Ovary (tissue), 9 donors: ENCODE measurements around the gene RPUSD3. TPM values are rescaled to one million over a fixed set of nuclear protein-coding genes. Genes with fewer than 3 reads are reported as not detected.
A peak's percentile ranks its signal among the peaks of the same experiment; 100 is the strongest.

Experiments
- DNase-seq, 5 donors: peaks; one replicate each; pipeline ENCODE4 v3.0.0-alpha.2; 2019 to 2020
- H3K27ac ChIP-seq, 2 donors: fragments of 200-600 bp; one replicate each; pipeline versions ENCODE4 v1.5.1 to v1.8.0; 2019 to 2022
- H3K27me3 ChIP-seq: fragments of 200-600 bp; one replicate; pipeline ENCODE4 v1.8.0; 2022
- H3K36me3 ChIP-seq: fragments of 200-600 bp; sonication (generic); one replicate; pipeline ENCODE4 v1.5.1; 2019
- H3K4me1 ChIP-seq: one replicate; pipeline ENCODE4 v1.8.1; 2013; ENCODE audit warnings: mild to moderate bottlenecking, moderate library complexity; ENCODE audit not compliant: insufficient read depth
- H3K4me3 ChIP-seq: fragments of 200-600 bp; sonication (generic); one replicate; pipeline ENCODE4 v1.5.1; 2017
- H3K9me3 ChIP-seq, 2 donors: fragments of 200-600 bp in 1 of 2; sonication (generic) in 1 of 2; one replicate each; pipeline versions ENCODE4 v1.5.1 to v1.8.1; 2013 to 2019; ENCODE audit warnings: mild to moderate bottlenecking in 1 of 2, moderate library complexity in 1 of 2
- EP300 ChIP-seq: sonication (generic); formaldehyde crosslinking; IDR thresholded peaks from one replicate; pipeline ENCODE4 v1.6.1; 2017; ENCODE audit warnings: antibody characterized with exemption
- POLR2A ChIP-seq: fragments of 450-650 bp; IDR thresholded peaks from one replicate; pipeline ENCODE4 v1.6.1; 2017; ENCODE audit warnings: antibody characterized with exemption, mild to moderate bottlenecking, moderate library complexity
- WGBS, 3 donors: extraction: QIAGEN DNeasy Blood & Tissue Kit in 1 of 3; methylation state at CpG; one replicate each; pipeline versions ENCODE4 v1.1.5 to v1.1.7; 2013 to 2017; 5-methylcytosine and 5-hydroxymethylcytosine counted together
- intact Hi-C, 4 donors: fragments of 100-400 bp; cut with DNase I; formaldehyde crosslinking; loops; one replicate each; pipeline versions ENCODE4 v1.11.0 to v1.15.1; 2022 to 2023
- polyA plus RNA-seq, 2 donors: library from polyadenylated mRNA; stranded (reverse); fragments of 200-250 nt in 1 of 2; fragments of 350-450 nt in 1 of 2; fragmentation: Illumina TruSeq in 1 of 2; extraction: RNeasy Lipid Tissue Mini Kit (QIAGEN cat#74804) in 1 of 2; gene quantifications; one replicate each; pipeline ENCODE4 v1.2.3, GENCODE V29; 2013 to 2014
- total RNA-seq, 7 donors: library from RNA; depleted of rRNA in 2 of 7; stranded (reverse); fragments of >200 nt in 2 of 7; fragmentation: NEBNext Ultra II Directional in 3 of 7; extraction: Animal tissue kit (Norgen Biotek cat#: 25700) in 3 of 7; gene quantifications; one replicate each; pipeline versions ENCODE4 v1.1.0 to v1.2.4, GENCODE V29; 2016 to 2023
- TF ChIP-seq, protein P1 (sequence below), 3 donors: fragments of 450-650 bp in 2 of 3; fragments of 200-600 bp in 1 of 3; IDR thresholded peaks; one replicate each; pipeline versions ENCODE4 v1.5.1 to v1.8.0; 2016 to 2022; ENCODE audit warnings: antibody characterized with exemption in 3 of 3, mild to moderate bottlenecking in 1 of 3
- donor health status: DM: no; HTN: no; CAD: no; lungs with moderate emphysema.
- donor health status: DM: no; HTN: no; CAD: no.
- donor health status: Bipolar disorder and iron deficiency.
- donor health status: DM: yes; HTN: yes; CAD: no.
- donor health status: DM: no; HTN: no; CAD: no.
- donor health status: DM: yes; HTN: yes; CAD: no.

The RPUSD3 gene
- total and polyA plus RNA-seq, 9 donors = 19.4 to 32.2 (median 26.8) TPM

- peak in 1 of 5 donors; percentile 21 for DNase-seq
- intact Hi-C loops = loop anchor here in 1 of 4 donors (5.0 kb wide), 1 partner anchor 54 kb away; the partner anchor contains the start of gene IL17RC
- no peak for TF ChIP-seq POLR2A
- TF ChIP-seq, protein P1, sequence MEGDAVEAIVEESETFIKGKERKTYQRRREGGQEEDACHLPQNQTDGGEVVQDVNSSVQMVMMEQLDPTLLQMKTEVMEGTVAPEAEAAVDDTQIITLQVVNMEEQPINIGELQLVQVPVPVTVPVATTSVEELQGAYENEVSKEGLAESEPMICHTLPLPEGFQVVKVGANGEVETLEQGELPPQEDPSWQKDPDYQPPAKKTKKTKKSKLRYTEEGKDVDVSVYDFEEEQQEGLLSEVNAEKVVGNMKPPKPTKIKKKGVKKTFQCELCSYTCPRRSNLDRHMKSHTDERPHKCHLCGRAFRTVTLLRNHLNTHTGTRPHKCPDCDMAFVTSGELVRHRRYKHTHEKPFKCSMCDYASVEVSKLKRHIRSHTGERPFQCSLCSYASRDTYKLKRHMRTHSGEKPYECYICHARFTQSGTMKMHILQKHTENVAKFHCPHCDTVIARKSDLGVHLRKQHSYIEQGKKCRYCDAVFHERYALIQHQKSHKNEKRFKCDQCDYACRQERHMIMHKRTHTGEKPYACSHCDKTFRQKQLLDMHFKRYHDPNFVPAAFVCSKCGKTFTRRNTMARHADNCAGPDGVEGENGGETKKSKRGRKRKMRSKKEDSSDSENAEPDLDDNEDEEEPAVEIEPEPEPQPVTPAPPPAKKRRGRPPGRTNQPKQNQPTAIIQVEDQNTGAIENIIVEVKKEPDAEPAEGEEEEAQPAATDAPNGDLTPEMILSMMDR (IDR thresholded peaks at IDR 0.05) = no peak
- no peak for TF ChIP-seq EP300
- Histone ChIP-seq H3K9me3 (no peaks in the 10 kb centered on the region), H3K4me3 (peak overlapping the region; percentile 29), H3K27me3 (no peaks in the 10 kb centered on the region), H3K27ac (no peak overlapping the region), H3K36me3 (no peaks in the 10 kb centered on the region), H3K4me1 (peaks cover 13% of the 10 kb centered on the region)
- 62 to 73% (median 70%) methylated on average over 22 of the region's 22 CpGs for WGBS, 3 donors
Observed at GRCh38 chr3:9863058-9863772, 19.4 kb upstream of the RPUSD3 start.

DNA sequence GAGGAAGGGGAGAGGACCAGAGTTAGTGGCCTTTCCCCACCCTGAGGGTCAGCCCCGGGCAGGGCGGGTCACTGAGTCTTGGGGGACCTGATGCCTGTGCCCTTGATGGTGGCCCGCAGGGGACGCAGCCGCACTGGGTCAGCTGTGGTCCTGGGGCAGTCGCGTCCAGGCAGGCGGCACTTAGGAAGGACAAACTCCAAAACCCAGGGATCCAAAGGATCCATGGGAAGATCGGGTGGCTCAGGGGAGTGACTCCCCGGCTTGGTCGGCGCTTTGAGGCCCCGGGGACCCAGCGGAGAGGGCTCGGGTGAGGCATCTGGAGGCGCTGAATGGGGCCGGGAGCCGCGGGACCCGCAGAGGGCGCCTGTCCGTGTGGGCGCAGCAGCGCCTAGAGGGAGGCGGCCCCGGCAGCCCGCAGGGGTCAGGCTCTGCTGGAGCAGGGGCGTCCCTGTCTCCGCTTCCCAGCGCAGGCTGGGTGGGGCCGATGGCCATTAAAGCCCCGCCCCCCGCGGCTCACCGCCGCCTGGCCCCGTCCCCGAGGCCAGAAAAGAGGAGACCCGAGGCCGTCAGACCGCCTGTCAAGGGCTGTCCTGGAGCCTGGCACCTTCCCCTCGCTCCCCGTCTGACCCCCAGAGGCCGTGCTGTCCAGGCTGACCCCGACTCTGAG is 18.7 kb upstream of the RPUSD3 start:
- WGBS, 3 donors = 19 to 43% (median 26%) methylated on average over 19 to 45 of the region's 45 CpGs
- H3K27ac ChIP-seq = no peak overlapping the region
- H3K36me3 ChIP-seq = no peaks in the 10 kb centered on the region
- peak; percentile 60 to 78 (median 68) for DNase-seq
- no peaks in the 10 kb centered on the region for H3K9me3 ChIP-seq
- H3K4me3 ChIP-seq = peak overlapping the region; percentile 29
- no peak for TF ChIP-seq EP300
- TF ChIP-seq, protein P1 (IDR thresholded peaks at IDR 0.05) = peak in 1 of 3 donors; percentile 16
- intact Hi-C loops = loop anchor here in 1 of 4 donors (5.0 kb wide), 1 partner anchor 55 kb away; the partner anchor contains the start of gene IL17RC
- no peaks in the 10 kb centered on the region for H3K27me3 ChIP-seq
- peaks cover 13% of the 10 kb centered on the region for H3K4me1 ChIP-seq

DNA sequence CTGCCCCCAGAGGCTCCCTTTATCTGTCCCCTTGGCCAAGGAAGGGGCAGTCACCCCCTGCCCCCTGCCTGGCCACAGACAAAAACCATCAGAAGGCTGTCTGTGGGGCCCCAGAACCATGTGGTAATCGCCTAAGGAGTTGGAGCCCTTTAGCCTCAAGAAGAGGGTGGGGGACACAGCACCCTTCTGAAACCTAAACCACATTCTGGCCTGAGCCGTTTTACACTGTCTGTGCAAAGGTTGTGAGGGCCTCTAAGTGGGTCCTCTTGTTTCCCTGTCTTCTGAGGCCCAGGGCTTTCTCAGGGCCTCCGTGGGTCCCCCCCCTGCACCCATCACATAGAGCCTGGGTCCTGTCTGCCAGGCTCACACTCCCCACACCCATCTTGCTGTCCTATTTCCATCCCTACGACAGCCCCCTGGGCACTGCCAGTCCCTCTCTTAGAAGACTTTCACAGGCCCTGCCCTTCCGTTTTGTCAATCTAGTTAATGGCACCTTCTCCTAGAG is 17.9 kb upstream of the RPUSD3 start:
- TF ChIP-seq POLR2A (no peak), EP300 (no peak)
- TF ChIP-seq, protein P1 (IDR thresholded peaks at IDR 0.05) = no peak
- peaks cover 11% of the 10 kb centered on the region for H3K4me1 ChIP-seq
- H3K36me3 ChIP-seq = no peaks in the 10 kb centered on the region
- intact Hi-C loops = loop anchor here in 1 of 4 donors (5.0 kb wide), 1 partner anchor 56 kb away; the partner anchor contains the start of gene IL17RC
- DNase-seq = no peak
- H3K9me3 ChIP-seq = no peaks in the 10 kb centered on the region
- H3K27me3 ChIP-seq = no peaks in the 10 kb centered on the region
- 86 to 93% (median 90%) methylated on average over 5 of the region's 5 CpGs for WGBS, 3 donors
- no peak overlapping the region for H3K4me3 ChIP-seq
- no peak overlapping the region for H3K27ac ChIP-seq

DNA sequence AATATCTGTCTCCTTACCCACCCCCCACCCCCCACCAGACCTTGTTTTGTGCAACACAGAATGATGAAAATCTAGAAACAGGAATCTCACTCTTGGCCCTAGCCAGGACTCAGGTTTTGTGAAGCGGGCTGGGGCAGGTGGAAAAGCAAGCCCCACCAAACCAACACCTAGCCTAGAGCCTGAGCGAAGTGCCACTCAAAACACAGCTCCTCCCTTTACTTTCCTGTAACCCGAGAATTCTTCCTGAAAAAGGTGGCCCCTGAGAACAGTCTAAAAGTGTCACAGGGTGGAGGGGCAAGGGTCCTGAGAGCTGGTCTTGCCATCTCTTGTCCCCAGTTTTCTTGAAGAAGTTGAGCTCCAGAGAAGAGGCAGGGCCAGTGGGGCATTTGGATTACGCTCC is 17.4 kb upstream of the RPUSD3 start:
- Histone ChIP-seq H3K27ac (no peak overlapping the region), H3K9me3 (no peaks in the 10 kb centered on the region), H3K4me1 (peaks cover 10% of the 10 kb centered on the region), H3K4me3 (no peak overlapping the region), H3K27me3 (no peaks in the 10 kb centered on the region), H3K36me3 (no peaks in the 10 kb centered on the region)
- intact Hi-C loops = loop anchor here in 1 of 4 donors (5.0 kb wide), 1 partner anchor 56 kb away; the partner anchor contains the start of gene IL17RC
- DNase-seq = no peak
- TF ChIP-seq EP300 (no peak), POLR2A (no peak)
- TF ChIP-seq, protein P1 (IDR thresholded peaks at IDR 0.05) = no peak
- 94 to 98% (median 96%) methylated on average over 4 of the region's 4 CpGs for WGBS, 3 donors
